ENCODE results near the gene NTRK3.

DNA sequence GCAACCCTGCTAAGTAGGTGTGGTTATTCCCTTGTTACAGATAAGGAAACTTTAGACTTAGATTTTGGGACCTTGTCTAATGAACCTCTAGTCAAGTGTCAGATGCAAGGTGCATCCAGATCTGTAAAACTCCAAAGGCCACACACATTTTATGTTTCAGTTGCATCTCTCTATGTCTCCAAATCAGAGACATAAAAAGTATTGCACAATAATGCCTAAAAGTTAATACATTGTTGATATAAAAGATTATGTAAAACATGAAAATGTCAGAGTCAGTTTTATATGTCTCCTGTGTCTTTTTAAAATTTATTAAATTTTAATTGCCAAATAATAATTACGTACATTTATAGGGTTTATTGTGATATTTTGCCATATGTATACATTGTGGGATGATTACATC, 408.5 kb downstream of the NTRK3 start:
- TF ChIP-seq, protein P1, sequence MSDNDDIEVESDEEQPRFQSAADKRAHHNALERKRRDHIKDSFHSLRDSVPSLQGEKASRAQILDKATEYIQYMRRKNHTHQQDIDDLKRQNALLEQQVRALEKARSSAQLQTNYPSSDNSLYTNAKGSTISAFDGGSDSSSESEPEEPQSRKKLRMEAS (IDR thresholded peaks at IDR 0.05; ENCODE audit: insufficient read depth, insufficient read length), result no peak
- TF ChIP-seq, protein P2, sequence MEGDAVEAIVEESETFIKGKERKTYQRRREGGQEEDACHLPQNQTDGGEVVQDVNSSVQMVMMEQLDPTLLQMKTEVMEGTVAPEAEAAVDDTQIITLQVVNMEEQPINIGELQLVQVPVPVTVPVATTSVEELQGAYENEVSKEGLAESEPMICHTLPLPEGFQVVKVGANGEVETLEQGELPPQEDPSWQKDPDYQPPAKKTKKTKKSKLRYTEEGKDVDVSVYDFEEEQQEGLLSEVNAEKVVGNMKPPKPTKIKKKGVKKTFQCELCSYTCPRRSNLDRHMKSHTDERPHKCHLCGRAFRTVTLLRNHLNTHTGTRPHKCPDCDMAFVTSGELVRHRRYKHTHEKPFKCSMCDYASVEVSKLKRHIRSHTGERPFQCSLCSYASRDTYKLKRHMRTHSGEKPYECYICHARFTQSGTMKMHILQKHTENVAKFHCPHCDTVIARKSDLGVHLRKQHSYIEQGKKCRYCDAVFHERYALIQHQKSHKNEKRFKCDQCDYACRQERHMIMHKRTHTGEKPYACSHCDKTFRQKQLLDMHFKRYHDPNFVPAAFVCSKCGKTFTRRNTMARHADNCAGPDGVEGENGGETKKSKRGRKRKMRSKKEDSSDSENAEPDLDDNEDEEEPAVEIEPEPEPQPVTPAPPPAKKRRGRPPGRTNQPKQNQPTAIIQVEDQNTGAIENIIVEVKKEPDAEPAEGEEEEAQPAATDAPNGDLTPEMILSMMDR (IDR thresholded peaks at IDR 0.05; ENCODE audit: extremely low read depth in 1 of 2, insufficient read depth in 1 of 2, low read depth in 1 of 2, low read length in 2 of 2), result no peak
- TF ChIP-seq POLR2AphosphoS5 (IDR thresholded peaks at IDR 0.05; ENCODE audit: insufficient read depth, low read depth, low read length), result no peak
- TF ChIP-seq POLR2A (IDR thresholded peaks at IDR 0.05; ENCODE audit: low read depth, low read length), result no peak
- no peak for TF ChIP-seq MYC (IDR thresholded peaks at IDR 0.05; ENCODE audit: low read depth, low read length)

All from endothelial cell of umbilical vein (primary cell).